ENCODE data around the gene CDC45.
"Not testable (repeated sequence)": the region's sequence is repeated elsewhere in the genome, so short reads cannot be mapped to it uniquely, and the experiment has no call there.

CDC45 gene

GRCh38 chr22:19527861-19528417 lies 48.2 kb downstream of the CDC45 start:
- no peak for DNase-seq (ENCODE audit: low spot score)

GRCh38 chr22:19529811-19530210 lies 50.1 kb downstream of the CDC45 start:
- DNase-seq (ENCODE audit: low spot score) = no peak

- DNase-seq (ENCODE audit: low spot score) = no peak
Measured at GRCh38 chr22:19530751-19531150, 51.0 kb downstream of the CDC45 start.

- DNase-seq (ENCODE audit: low spot score) = not testable (repeated sequence)
Measured at GRCh38 chr22:19531327-19531726, 51.6 kb downstream of the CDC45 start.

- DNase-seq (ENCODE audit: low spot score) = no peak
Measured at GRCh38 chr22:19533049-19533626, 53.4 kb downstream of the CDC45 start.

- no peak for DNase-seq (ENCODE audit: low spot score)
Measured at GRCh38 chr22:19533857-19534256, 54.1 kb downstream of the CDC45 start.

- no peak for DNase-seq (ENCODE audit: low spot score)
Measured at GRCh38 chr22:19535001-19535400, 55.3 kb downstream of the CDC45 start.

GRCh38 chr22:19536564-19536963 lies 56.8 kb downstream of the CDC45 start:
- no peak for DNase-seq (ENCODE audit: low spot score)

GRCh38 chr22:19537941-19538488 lies 58.3 kb downstream of the CDC45 start:
- DNase-seq (ENCODE audit: low spot score) = no peak

GRCh38 chr22:19540394-19540793 lies 60.7 kb downstream of the CDC45 start:
- no peak for DNase-seq (ENCODE audit: low spot score)

GRCh38 chr22:19543970-19544708 lies 64.4 kb downstream of the CDC45 start:
- DNase-seq (ENCODE audit: low spot score) = no peak

- no peak for DNase-seq (ENCODE audit: low spot score)
Measured at GRCh38 chr22:19545935-19546207, 66.2 kb downstream of the CDC45 start.

GRCh38 chr22:19546680-19547079 lies 67.0 kb downstream of the CDC45 start:
- no peak for DNase-seq (ENCODE audit: low spot score)

GRCh38 chr22:19547620-19548019 lies 67.9 kb downstream of the CDC45 start:
- DNase-seq (ENCODE audit: low spot score) = no peak

- DNase-seq (ENCODE audit: low spot score) = not testable (repeated sequence)
Measured at GRCh38 chr22:19548427-19548826, 68.7 kb downstream of the CDC45 start.

GRCh38 chr22:19548964-19549363 lies 69.2 kb downstream of the CDC45 start:
- no peak for DNase-seq (ENCODE audit: low spot score)

GRCh38 chr22:19549428-19549827 lies 69.7 kb downstream of the CDC45 start:
- DNase-seq (ENCODE audit: low spot score) = no peak

- DNase-seq (ENCODE audit: low spot score) = no peak
Measured at GRCh38 chr22:19550382-19550781, 70.7 kb downstream of the CDC45 start.

GRCh38 chr22:19553201-19553600 lies 73.5 kb downstream of the CDC45 start:
- no peak for DNase-seq (ENCODE audit: low spot score)

- DNase-seq (ENCODE audit: low spot score) = peak; percentile 26
Measured at GRCh38 chr22:19554834-19555404, 75.2 kb downstream of the CDC45 start.

GRCh38 chr22:19555651-19556050 lies 75.9 kb downstream of the CDC45 start:
- DNase-seq (ENCODE audit: low spot score) = no peak

GRCh38 chr22:19556963-19557545 lies 77.3 kb downstream of the CDC45 start:
- no peak for DNase-seq (ENCODE audit: low spot score)

GRCh38 chr22:19559324-19559811 lies 79.6 kb downstream of the CDC45 start:
- no peak for DNase-seq (ENCODE audit: low spot score)
